ENCODE measurements around the gene RHOG.

The RHOG gene

DNA sequence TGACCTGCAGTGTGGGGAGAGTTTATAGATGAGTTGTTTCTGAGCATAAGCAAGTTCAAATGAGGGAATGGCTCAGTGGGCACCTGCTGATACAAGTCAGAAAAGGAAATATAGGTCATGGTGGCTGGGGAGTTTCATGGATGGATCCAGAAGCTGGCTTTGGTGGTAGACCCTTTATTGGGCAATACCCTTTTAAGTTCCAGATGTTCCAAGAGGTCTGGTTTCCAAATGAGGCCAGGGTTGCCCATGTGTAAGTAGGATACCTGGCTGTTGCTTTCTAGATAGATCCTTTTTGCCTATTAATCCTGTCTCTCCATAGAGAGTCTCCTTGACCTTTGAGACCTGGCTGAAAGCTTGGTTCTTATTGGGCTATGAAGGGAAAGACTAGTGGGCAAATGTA, 16.9 kb upstream of the RHOG start:
- DNase-seq: no peak

DNA sequence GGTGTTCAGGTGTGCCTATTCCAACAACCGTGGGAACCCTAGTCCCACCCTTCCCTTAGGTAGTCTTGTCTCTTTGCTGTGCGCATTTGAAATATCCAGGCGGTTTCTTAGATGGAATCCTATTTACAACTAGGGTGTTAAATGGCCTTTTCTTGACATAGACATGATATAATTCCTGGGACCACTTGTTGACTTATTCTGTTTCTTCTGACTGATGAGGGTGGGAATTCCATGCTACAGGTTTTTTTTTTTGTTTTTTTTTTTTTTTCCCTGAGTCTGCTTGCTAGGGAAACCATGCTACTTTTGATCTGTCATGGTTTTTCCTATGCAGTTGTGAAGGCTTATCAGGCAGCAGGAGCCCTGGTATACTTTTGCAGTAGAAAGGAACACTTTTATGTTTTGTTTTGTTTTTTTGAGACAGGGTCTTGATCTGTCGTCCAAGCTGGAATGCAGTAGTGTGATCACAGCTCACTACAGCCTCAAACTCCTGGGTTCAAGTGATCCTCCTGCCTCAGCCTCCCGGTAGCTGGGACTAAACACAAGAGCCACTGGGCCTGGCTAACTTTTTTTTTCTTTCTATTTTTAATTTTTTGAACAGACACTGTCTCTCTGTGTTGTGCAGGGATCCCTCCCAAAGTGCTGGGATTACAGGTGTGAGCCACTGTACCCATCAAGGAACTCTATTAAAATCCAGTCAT, 16.2 kb upstream of the RHOG start:
- no peak for DNase-seq

DNA sequence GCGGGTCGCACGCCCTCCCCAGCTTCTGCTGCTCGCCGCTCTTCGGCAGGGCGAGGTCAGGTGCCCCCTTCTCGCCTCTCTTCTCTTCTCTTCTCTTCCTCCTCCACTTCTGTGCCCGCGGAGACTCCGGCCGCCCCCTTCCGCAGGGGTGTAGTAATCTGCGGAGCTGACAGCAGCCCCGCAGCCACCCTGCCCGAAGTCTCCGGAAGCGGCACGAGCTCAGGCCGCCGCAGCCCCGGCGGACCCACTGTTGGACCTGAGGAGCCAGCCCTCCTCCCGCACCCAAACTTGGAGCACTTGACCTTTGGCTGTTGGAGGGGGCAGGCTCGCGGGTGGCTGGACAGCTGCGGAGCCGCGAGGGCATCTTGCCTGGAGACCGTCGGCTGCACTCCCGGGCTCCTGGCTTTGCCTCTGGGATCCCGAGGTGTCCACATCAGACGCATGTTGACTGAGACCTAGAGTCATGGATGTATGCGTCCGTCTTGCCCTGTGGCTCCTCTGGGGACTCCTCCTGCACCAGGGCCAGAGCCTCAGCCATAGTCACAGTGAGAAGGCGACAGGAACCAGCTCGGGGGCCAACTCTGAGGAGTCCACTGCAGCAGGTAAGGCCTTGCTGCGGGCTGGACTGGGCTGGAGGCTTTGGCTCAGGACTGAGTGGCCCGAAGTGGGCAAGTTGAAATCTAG, 15.2 kb upstream of the RHOG start:
- peak; percentile 41 to 72 for DNase-seq

DNA sequence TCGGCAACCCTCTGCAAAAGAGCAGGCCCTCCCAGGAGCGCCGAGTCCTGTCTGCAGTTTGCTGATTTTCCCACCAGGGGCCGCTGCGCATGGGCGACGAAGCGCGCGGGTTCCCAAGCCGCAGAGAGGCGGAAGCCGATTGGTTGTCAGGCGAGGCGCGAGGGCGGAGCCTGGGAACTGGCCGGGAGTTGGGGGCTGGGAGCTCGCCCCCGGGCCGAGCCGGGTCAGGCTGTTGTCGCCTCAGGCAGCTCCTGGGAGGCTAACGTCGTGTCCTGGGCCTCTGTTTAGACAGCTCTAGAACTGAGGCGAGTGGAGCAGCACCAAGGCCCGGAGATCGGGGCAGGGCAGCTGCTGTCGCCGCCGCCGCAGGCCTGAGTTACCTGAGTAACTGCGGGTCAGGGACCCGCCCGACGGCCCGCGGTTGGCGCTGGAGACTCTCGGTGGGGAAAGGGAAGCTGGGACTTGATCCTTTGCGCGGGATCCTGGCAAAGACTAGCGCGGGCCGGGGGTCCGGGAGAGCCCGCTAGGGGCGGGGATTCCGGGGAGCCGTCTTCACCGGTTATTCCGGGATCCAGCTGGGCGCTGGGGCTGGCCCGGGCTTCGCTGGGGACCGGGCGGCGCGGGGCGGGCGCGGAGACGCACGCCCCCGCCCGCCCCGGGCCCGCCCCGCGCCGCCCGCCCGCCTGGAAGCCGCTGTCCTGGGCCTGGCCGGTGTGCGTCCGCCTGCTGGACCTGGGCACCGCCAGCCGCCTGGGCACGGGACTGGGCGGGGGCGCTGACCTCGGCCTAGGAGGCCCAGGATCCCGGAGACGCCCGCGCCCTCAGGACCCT, 14.4 kb upstream of the RHOG start, which contains the start of gene STIM1:
STIM1 (plus strand) TSS at position 688 of the 831 bp plus-strand sequence. CDS start 607 bp downstream, outside the sequence.
- DNase-seq: peak; percentile 91 to 94

DNA sequence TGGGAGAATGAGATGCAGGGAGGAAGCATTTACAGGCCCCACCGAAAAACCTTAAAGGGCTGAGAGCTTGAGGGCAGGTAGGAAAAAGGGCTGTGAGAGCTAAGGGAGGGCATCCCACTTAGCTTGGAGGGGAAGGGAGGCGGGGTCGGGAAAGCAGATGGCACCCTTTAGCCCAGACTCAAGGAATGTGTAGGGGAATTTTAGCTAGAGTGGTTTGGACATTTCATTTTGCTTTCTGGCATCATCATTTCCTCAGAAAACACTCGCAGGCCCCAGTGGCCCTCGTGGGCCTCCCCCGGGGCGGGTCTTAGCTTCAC, 13.9 kb upstream of the RHOG start:
- DNase-seq: peak in 1 of 2 donors; percentile 77

DNA sequence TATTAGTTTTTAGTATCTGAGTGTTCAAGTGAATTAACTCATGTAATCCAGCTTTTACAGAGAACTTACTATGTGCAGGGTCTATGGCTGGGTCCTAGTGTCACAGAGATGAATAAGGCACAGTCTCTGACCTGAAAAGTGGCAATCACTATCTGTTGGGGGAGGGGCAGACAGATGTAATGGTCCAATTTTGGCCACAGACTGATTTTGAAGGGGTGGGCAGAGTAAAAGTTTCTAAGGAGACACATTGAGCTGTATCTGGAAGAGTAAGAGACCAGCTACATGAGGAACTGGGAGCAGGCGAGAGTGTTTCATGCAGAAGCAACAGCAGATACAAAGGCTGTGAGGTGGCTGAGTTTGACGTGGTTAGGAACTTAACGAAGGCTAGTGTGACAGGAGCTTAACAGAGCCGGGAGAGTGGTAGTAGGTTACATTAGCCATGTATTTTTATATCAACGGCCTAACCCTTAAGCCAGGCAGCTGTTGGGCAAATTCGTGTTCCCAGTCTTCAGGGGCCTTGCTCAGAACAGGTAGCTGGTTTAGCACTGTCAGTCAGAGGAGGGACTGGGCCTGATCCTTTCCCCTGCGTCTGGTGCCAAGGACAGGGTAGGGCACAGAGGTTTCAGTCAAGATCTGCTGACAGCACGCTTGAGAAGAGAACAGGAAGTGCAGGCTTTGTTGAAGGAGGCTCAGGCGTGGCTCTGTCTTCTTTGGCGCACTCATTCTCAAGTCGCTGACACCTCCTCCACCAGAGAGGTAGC, 13.3 kb upstream of the RHOG start:
- peak in 1 of 2 donors; percentile 63 for DNase-seq

DNA sequence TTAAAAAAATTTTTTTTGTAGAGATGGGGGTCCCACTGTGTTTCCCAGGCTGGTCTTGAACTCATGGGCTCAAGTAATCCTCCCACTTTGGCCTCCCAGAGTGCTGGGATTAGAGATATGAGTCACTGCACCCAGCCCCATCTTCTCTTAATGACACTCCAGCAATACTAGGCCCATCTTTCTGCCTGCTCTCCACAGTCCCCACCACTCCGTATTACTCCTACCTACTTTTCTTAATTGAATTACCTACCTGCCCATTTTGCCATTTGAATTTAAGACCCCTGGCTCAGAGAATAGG, 12.7 kb upstream of the RHOG start:
- no peak for DNase-seq

DNA sequence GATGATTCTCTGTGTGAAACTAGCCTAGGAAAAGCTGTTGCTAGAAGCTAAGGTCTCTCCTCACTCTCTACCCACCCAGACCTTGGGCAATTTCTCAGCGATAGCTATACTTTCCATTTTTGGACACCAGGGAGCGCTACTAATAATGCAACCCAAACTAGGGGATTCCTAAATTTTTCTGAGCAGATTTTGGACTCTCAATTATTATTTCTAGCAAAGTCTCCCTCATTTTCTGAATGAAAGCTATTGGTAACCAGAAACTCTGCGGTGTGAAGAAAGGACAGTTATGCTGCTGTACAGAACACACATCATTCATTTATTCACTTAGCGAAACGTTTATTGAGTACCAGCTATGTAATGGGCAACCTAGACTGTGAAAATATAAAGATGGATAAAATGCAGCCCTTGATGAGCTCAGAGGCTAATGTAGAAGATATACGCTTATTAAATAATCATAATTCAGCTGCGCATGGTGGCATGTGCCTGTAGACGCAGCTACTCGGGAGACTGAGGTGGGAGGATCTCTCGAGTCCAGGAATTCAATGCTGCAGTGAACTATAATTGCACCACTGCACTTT, 8.6 kb upstream of the RHOG start:
- DNase-seq: peak in 1 of 2 donors; percentile 68

DNA sequence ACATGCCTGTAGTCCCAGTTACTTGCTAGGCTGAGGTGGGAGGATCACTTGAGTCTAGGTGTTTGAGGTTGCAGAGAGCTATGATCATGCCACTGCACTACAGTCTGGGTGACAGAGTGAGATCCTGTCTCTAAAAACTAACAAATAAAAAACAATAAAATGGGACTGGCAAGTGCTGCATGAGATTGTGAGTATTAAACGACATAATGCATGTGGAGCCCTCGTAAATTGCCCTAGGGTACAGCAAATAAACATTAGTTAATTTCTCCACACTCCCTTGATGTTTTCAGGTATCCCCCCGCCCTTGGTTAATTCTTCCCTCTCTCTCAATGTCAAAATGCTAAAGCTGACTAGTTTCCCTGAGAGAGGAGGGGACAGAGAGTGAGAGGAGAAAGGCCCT, 4.9 kb upstream of the RHOG start:
- DNase-seq: no peak

DNA sequence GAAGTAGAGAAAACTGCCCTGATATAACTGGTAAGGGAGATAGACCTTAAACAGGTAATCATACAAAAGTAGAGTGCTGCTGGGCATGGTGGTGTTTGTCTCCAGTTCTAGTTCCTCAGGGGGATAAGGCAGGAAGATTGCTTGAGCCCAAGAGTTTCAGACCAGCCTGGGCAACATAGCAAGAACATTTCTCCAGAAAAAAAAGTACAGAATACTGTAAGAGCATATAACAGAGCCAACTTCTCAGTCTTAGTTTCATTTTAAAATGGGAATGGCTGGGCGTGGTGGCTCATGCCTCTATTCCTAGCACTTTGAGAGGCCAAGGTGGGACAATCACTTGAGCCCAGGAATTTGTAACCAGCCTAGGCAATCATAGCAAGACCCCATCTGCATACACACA, 4.5 kb upstream of the RHOG start:
- no peak for DNase-seq

DNA sequence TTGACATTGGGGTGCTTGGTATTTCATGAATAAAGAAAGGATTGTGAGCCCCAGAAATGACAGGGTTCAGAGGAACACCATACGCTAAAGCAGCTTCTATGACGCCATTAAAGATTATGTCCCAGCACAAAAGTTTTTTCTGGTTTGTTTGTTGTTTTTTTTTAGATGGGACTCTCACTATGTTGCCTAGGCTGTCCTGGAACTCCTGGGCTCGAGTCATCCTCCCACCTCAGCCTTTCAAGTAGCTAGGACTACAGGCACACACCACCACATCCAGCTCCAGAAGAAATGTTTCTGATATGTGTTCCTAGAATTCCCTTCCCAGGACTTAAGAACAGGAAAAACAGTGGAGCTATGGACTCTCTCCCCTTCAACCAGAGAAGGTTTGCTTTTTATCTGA, 2.6 kb upstream of the RHOG start:
- DNase-seq: no peak

DNA sequence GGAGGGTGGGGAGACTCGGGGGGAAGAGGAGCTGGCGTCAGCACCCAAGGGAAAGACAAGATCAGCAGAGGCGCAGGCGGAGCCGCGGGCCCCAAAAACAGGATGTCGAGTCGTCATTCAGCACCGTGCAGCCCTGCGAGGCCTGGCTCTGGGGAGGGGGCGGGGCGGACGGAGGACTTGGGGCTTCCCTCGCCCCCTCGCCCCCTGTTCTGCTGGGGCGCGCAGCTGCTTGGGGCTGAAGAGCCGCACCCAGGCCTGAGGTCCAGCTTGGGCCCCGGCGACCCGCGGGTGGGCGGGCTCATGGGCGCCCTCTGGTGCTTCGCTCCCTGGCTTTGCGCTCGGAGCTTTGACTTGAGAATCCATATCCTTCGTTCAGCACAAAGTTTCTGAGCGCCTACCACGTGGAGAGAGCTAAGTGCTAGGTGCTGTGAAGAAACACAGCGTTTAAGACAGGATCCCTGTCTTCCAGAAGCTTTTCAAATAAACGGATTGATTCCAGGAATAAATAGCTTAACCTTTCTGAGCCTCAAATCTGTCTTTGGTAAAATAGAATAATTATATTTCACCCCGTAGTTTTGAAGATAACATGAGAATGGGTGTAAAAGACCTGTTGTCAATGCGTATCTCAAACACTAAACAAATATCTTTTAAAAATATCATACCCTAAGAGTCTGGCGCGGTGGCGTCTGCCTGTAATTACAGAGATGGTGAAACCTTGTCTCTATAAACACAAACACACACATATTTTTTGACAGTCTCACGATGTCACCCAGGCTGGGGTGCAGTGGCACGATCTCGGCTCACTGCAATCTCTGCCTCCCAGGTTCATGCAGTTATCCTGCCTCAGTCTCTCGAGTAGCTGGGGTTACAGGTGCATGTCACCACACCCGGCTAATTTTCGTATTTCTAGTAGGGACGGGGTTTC, 929 bp upstream of the RHOG start:
- DNase-seq: peak; percentile 95 to 99

DNA sequence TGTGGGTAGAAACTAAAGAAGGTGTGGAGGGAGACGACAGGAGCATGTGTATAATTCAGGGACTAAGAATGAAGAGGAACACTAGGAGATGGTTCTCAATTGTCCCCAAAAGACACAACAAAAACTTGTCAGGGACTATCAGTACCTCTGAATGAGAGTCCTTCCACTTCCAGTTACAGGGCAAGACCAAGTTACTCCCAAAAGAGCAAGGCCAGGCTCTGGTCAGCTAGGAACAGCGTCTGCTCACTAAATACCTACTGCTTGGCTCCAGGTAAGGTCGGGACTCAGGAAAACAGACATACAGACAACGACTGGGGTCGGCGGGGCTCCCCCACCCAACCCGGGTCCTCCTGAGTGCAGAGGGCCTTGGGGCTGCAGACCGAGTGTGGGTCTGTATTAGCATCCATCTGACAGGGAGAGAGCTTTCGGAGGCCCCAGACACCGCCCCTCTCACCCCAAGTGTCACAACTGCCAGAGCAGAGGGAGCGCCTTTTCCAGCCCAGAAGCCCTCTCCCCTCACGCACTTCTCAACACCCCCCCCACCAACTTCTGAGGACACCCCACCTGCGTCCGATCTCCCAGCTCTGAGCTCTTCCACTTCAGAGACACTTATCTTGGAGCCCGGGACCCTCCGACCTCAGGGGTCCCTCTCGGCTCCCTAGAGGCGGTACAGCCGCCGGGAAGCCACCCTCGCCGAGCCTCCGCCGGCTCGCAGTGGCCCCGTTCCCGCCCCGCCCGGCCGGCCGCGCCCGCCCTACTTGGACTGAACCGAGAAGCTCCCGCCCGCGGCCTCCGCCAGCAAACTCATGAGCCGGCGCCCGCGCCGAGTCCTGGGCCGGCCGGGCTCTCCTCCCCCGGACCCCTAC, 522 bp downstream of the RHOG start:
- DNase-seq: peak in 1 of 2 donors; percentile 84

DNA sequence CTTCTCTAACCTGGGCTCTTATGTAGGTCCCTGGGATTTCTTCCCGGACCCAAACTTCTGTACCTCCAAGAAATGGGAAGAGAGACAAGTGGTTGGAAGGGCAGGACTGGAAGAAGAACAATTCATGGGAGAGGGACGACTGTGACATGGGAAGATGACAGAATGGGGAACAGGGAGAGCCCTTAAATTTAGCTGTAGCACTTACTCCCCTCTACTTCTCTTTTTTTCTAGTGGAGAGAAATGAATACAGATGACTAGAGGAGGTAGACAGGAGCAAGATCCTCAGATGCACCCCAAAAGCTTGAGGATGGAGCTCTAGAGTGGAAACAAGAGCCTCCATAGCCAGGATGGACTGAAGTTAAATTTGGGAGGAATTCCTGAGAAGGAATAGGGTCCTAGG, 2.3 kb downstream of the RHOG start:
- no peak for DNase-seq

DNA sequence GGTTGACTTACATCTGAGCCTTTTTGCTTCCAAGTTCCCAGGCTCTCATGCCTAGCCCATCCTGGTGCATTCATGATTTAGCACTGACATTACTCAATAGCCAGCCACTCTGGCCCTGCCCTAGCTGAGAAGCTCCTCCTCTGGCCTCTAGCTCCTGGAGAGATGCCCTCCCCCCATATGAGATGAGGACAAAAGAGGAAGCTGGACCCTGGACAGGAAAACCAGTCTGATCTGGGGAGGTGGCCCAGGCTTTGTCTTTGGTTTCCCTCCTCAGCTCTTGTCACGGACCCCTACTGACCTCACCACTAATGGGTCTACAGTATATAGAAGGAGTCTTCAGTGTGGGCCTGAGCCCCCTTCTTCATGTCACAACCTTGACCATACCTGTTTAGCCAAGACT, 3.0 kb downstream of the RHOG start:
- DNase-seq: peak; percentile 25 to 70

DNA sequence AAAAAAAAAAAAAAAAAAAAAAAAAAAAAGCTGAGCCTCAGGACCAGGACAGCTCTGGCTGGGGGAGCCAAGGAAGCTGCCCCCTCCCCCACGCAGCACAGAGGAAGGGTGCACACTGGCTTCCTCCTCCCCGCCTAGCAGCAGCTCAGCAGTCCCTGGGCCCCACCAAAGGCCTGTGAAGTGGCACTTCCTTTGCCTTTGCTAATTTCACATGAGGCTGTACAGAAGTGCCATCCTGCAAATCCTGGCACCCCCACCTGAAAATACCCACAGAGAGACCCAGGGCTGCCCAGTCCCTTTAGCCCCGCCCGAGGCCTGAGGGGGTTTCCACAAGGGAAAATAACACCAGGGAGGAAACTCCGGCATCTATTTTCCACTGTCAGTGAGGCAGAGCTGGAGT, 3.9 kb downstream of the RHOG start:
- no peak for DNase-seq

DNA sequence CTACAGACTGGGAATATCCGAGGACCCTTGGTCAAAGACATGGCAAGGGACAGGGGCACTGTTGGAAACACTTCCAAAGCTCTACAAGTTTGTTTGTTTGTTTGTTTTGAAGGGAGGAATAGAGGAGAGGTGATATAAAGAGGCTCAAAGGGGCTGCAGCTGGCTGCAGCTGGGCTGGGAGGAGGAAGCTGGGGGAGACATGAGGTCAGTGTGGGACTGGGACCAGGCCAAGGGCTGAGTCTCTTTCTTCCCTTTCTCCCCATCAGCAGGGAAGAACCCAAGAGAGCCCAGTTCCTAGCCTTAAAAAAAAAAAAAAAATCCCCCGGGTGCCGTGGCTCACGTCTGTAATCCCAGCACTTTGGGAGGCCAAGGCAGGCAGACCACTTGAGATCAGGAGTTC, 5.0 kb downstream of the RHOG start:
- no peak for DNase-seq

DNA sequence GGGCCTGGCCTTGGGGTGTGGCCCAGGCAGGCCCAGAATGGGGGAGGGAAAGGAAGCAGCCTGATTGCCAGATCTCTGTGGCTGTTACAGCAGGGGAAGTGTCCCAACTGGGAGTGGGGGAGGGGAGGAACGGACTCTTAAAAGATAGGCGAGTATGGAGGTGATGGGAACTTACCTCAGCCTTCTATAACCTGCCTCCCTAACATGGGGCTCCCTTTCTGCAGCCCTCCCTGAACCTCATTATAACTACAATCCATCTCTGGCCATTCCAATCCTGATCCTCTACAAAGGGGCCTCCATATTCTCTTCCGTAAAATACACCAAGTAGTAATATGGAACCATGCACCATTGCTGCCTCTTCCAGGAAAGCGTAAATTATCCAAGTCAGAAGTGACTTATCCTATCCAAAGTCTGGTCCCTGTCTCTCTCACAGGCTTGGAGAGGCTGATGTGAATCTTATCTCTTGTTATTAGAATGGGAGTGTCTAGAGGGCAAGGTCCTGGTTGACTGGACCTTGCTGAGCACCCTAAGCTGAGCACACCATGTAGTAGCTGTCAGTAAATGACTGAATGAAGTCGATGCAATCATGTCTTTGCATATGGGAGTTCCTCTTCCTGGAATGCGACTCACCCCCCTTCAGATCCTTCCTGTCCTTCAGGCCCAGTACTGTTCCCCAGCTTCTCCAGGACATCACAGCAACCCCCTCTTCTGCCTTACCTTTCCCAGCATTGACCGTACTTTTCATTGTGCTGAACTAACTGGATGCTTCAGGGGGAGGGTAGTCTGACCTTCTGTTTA, 5.9 kb downstream of the RHOG start:
- peak; percentile 18 to 66 for DNase-seq

DNA sequence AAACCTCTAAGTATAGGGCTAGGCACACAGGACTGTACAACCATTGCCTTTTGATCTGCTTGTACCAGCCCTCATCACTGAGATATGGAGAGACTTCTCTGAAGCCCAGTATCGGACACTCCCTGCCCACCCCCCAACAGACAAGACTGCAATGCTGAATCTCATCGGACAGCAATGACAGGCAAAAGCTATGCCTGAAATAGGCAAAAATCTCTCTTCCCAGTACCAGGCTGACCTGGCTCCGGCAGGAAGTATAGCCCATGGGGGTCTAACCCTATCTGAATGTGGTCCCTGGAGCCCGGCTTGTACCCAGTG, 6.5 kb downstream of the RHOG start:
- no peak for DNase-seq

DNA sequence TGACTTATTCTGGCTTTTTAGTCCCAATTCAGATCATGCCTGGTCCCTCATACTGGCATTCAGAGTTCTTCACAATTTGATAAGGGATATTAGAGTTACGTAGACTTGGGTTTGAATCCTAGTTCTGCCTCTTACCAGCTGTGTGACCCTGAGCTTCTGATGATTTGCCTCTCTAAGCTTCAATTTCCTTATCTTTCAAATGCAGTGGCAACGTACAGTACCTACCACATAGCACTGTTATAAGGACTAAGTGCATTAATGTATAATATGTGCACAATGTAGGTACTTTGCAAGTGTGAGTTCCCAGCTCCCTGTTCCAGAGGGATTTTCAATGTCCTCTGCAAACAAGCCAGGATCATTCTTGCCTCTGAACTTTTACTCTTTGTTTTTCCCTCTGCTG, 7.3 kb downstream of the RHOG start:
- no peak for DNase-seq
